Fibroblast of peridontal ligament (primary cell): ENCODE results near the gene SCTR.

Experiments
- DNase-seq: peaks from one replicate; pipeline ENCODE4 v3.0.0-alpha.2; 2010; ENCODE audit errors: extremely low read depth

Gene SCTR

GRCh38 chr2:119474371-119475224, 49.7 kb downstream of the SCTR start:
- no peak for DNase-seq

- DNase-seq: no peak
Observed at GRCh38 chr2:119473621-119474370, 50.5 kb downstream of the SCTR start.

GRCh38 chr2:119472749-119473148, 51.5 kb downstream of the SCTR start:
- DNase-seq: no peak

GRCh38 chr2:119469661-119470297, 54.5 kb downstream of the SCTR start:
- no peak for DNase-seq

GRCh38 chr2:119469131-119469530, 55.2 kb downstream of the SCTR start:
- DNase-seq: no peak

- no peak for DNase-seq
Observed at GRCh38 chr2:119468154-119468955, 55.9 kb downstream of the SCTR start.

- no peak for DNase-seq
Observed at GRCh38 chr2:119466373-119466772, 57.9 kb downstream of the SCTR start.

- DNase-seq: no peak
Observed at GRCh38 chr2:119465687-119466086, 58.6 kb downstream of the SCTR start.

GRCh38 chr2:119464981-119465380, 59.3 kb downstream of the SCTR start:
- no peak for DNase-seq

- DNase-seq: no peak
Observed at GRCh38 chr2:119463990-119464389, 60.3 kb downstream of the SCTR start.

GRCh38 chr2:119463136-119463535, 61.1 kb downstream of the SCTR start:
- no peak for DNase-seq

GRCh38 chr2:119462574-119462973, 61.7 kb downstream of the SCTR start:
- DNase-seq: no peak

- no peak for DNase-seq
Observed at GRCh38 chr2:119461811-119462210, 62.5 kb downstream of the SCTR start.

- DNase-seq: no peak
Observed at GRCh38 chr2:119460076-119460475, 64.2 kb downstream of the SCTR start.

GRCh38 chr2:119455066-119455718, 69.1 kb downstream of the SCTR start:
- DNase-seq: no peak

- no peak for DNase-seq
Observed at GRCh38 chr2:119453972-119454593, 70.2 kb downstream of the SCTR start.

GRCh38 chr2:119451336-119452050, 72.8 kb downstream of the SCTR start:
- DNase-seq: no peak

- no peak for DNase-seq
Observed at GRCh38 chr2:119449521-119449920, 74.8 kb downstream of the SCTR start.

- no peak for DNase-seq
Observed at GRCh38 chr2:119448427-119449141, 75.7 kb downstream of the SCTR start.
